Breast epithelium (tissue), 4 donors: ENCODE data around the gene POC5. TPM values are rescaled to one million over a fixed set of nuclear protein-coding genes. Genes with fewer than 3 reads are reported as not detected.

Experiments used
- DNase-seq, 2 donors: peaks; one replicate each; pipeline ENCODE4 v3.0.0-alpha.2; 2019; ENCODE audit warnings: low spot score in 2 of 2
- H3K27ac ChIP-seq, 2 donors: fragments of 200-600 bp; sonication (generic) in 1 of 2; one replicate each; pipeline ENCODE4 v1.5.1; 2016 to 2019; ENCODE audit warnings: mild to moderate bottlenecking in 1 of 2
- H3K27me3 ChIP-seq, 2 donors: fragments of 200-600 bp; sonication (generic) in 1 of 2; one replicate each; pipeline versions ENCODE4 v1.5.1 to v1.6.0; 2017 to 2019; ENCODE audit warnings: control low read depth in 1 of 2, mild to moderate bottlenecking in 1 of 2
- H3K36me3 ChIP-seq: fragments of 200-600 bp; one replicate; pipeline ENCODE4 v1.5.1; 2019
- H3K4me1 ChIP-seq, 2 donors: fragments of 200-600 bp; sonication (generic); one replicate each; pipeline ENCODE4 v1.5.1; 2016 to 2019; ENCODE audit warnings: control low read depth in 1 of 2
- H3K4me3 ChIP-seq, 3 donors: fragments of 200-600 bp; sonication (generic); 1 replicate in 2 of 3; 2 replicates in 1 of 3; pipeline ENCODE4 v1.5.1; 2016 to 2019; ENCODE audit warnings: mild to moderate bottlenecking in 3 of 3, moderate library complexity in 2 of 3
- H3K9me3 ChIP-seq, 2 donors: fragments of 200-600 bp; sonication (generic) in 1 of 2; one replicate each; pipeline ENCODE4 v1.5.1; 2016 to 2019; ENCODE audit warnings: control low read depth in 1 of 2
- POLR2A ChIP-seq: fragments of 450-650 bp; IDR thresholded peaks from one replicate; pipeline ENCODE4 v1.6.1; 2016; ENCODE audit warnings: antibody characterized with exemption, mild to moderate bottlenecking, moderate library complexity
- POLR2AphosphoS5 ChIP-seq, 3 donors: sonication (generic); formaldehyde crosslinking; IDR thresholded peaks; one replicate each; pipeline ENCODE4 v1.6.1; 2017; ENCODE audit warnings: antibody characterized with exemption in 3 of 3
- intact Hi-C: fragments of 100-400 bp; cut with DNase I; formaldehyde crosslinking; loops from one replicate; pipeline ENCODE4 v1.15.1; 2023; ENCODE audit warnings: low total_unique reads
- total RNA-seq, 3 donors: library from RNA; depleted of rRNA; stranded (reverse); fragments of >200 nt; gene quantifications; one replicate each; pipeline ENCODE4 v1.1.0, GENCODE V29; 2016
- TF ChIP-seq, protein P1 (sequence below), 3 donors: fragments of 450-650 bp; IDR thresholded peaks; one replicate each; pipeline ENCODE4 v1.5.1; 2016 to 2017; ENCODE audit warnings: antibody characterized with exemption in 3 of 3, mild to moderate bottlenecking in 3 of 3, moderate library complexity in 3 of 3

POC5 gene
- total RNA-seq, 3 donors from 2014 or later: 8.2 to 22.9 (median 18.9) TPM

DNA sequence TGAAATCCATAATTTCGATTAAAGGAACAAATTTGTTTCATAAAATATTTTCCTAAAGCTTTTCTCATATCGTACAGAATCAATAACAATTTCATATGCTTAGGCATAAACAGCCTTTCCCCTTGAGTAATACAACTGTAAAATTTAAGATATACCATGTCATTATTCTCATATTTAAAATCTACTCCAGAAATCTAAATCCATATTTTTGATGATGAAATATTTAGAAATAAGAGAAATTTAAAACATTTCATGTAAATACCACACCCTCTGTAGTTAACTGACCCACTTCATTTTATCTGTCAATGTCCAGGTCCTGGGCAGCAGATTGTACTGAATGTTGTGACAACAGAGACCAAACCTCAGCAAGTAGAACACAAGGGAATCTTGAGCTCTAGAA is 5.1 kb downstream of the POC5 start:
- intact Hi-C loops: no loop called here
- H3K36me3 ChIP-seq: peaks cover 6% of the 10 kb centered on the region
- DNase-seq: no peak

DNA sequence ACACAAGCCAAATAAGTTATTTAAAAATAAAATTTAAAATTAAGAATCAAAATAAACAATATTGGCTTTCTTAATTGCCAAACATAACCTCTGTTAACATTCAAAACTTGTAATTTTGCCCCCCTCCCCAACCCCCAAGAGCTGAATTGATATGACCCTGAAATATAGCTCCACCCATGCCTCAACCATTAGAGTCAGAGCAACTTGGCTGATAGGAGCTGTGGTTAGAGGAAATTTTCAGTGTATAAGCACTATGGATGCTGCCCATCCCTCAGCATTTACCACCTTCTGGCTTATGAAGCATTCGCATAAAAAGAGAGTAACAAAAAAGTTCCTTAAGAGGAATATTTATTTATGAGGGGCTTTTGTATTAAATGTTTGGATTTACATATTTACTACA is 6.1 kb downstream of the POC5 start:
- H3K4me3 ChIP-seq: no peak overlapping the region
- H3K27me3 ChIP-seq: no peaks in the 10 kb centered on the region
- no peak overlapping the region for H3K27ac ChIP-seq
- H3K36me3 ChIP-seq: peaks cover 6% of the 10 kb centered on the region
- DNase-seq: no peak
- peaks cover 0 to 4% of the 10 kb centered on the region in 2 donors for H3K4me1 ChIP-seq
- intact Hi-C loops: no loop called here
- H3K9me3 ChIP-seq: no peaks in the 10 kb centered on the region
- TF ChIP-seq, protein P1, sequence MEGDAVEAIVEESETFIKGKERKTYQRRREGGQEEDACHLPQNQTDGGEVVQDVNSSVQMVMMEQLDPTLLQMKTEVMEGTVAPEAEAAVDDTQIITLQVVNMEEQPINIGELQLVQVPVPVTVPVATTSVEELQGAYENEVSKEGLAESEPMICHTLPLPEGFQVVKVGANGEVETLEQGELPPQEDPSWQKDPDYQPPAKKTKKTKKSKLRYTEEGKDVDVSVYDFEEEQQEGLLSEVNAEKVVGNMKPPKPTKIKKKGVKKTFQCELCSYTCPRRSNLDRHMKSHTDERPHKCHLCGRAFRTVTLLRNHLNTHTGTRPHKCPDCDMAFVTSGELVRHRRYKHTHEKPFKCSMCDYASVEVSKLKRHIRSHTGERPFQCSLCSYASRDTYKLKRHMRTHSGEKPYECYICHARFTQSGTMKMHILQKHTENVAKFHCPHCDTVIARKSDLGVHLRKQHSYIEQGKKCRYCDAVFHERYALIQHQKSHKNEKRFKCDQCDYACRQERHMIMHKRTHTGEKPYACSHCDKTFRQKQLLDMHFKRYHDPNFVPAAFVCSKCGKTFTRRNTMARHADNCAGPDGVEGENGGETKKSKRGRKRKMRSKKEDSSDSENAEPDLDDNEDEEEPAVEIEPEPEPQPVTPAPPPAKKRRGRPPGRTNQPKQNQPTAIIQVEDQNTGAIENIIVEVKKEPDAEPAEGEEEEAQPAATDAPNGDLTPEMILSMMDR (IDR thresholded peaks at IDR 0.05): no peak
- TF ChIP-seq POLR2AphosphoS5 (IDR thresholded peaks at IDR 0.05) (no peak), POLR2A (no peak)

More for the DNA sequence above, 5.1 kb downstream of the POC5 start:
- Histone ChIP-seq H3K27me3 (no peaks in the 10 kb centered on the region), H3K4me1 (peaks cover 2 to 10% of the 10 kb centered on the region in 2 donors), H3K27ac (no peak overlapping the region), H3K4me3 (no peak overlapping the region), H3K9me3 (no peaks in the 10 kb centered on the region)
- TF ChIP-seq POLR2A (no peak), POLR2AphosphoS5 (IDR thresholded peaks at IDR 0.05) (no peak)
- TF ChIP-seq, protein P1 (IDR thresholded peaks at IDR 0.05): no peak

DNA sequence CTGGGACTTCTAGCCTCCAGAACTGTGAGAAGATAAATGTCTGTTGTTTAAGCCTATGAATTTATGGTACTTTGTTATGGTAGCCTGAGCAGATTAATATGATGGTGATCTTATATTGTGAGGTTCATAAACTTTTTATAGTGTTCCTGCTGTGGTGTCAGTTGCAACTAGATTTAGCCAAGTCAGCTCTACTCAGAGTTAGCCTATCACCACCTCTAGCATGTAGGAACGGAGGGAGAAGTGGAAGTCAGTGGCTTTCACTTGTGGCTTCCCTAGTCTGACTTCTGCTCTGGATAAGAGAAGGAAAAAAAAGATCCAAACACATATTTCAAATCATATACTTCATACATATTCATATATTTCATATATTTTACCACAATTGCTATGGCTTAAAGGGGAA is 6.6 kb downstream of the POC5 start:
- no peak overlapping the region for H3K4me3 ChIP-seq
- H3K36me3 ChIP-seq: peaks cover 6% of the 10 kb centered on the region
- DNase-seq: no peak
- no peaks in the 10 kb centered on the region for H3K27me3 ChIP-seq
- H3K9me3 ChIP-seq: no peaks in the 10 kb centered on the region
- TF ChIP-seq POLR2AphosphoS5 (IDR thresholded peaks at IDR 0.05): no peak
- TF ChIP-seq, protein P1 (IDR thresholded peaks at IDR 0.05): no peak
- TF ChIP-seq POLR2A: no peak
- no peaks in the 10 kb centered on the region for H3K4me1 ChIP-seq
- intact Hi-C loops: no loop called here
- H3K27ac ChIP-seq: no peak overlapping the region

DNA sequence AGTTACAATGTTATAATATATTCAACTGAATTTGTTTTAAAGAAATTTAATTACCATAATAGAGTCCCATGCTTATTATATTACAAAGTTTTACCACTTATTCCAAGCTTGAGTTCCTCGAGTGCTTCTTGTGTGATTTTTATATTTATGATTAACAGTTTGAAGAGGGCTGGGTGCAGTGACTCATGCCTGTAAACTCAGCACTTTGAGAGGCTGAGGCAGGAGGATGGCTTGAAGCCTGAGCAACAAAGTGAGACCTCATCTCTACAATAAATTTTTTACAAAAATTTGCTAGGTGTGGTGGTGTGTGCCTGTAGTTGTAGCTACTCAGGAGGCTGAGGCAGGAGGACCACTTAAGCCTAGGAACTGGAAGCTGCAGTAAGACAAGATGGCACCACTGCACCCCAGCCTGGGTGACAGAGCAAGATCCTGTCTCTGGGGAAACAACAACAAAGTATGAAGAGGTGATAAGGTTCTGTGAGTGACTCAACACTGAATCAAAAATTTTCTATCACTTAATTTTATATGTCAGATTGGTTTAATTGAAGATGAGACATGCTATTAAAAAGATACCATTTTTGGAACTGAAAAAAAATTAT is 9.2 kb downstream of the POC5 start:
- Histone ChIP-seq H3K27ac (no peak overlapping the region), H3K4me3 (no peak overlapping the region), H3K27me3 (no peaks in the 10 kb centered on the region), H3K4me1 (no peaks in the 10 kb centered on the region), H3K36me3 (peaks cover 6% of the 10 kb centered on the region), H3K9me3 (no peaks in the 10 kb centered on the region)
- TF ChIP-seq POLR2A (no peak), POLR2AphosphoS5 (IDR thresholded peaks at IDR 0.05) (no peak)
- TF ChIP-seq, protein P1 (IDR thresholded peaks at IDR 0.05): no peak
- DNase-seq: no peak
- intact Hi-C loops: no loop called here

DNA sequence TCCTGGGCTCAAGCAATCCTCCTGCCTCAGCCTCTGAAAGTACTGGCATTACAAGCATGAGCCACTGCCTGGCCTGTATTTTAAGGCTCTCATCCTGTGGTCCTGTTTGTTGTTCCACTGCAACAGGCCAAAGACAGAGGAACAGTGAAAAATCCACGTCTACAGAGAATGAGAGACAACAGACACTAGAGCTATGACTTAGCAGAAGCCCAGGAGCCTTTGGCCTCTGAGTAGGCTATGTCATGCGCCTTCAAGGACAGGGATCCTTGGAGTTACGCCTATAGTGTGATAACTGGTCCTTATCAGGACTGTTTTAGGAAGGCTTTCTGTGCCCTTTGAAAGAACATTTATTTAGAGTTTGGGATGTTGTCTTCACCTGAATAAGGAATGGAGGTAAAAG is 10.5 kb downstream of the POC5 start:
- Histone ChIP-seq H3K9me3 (no peaks in the 10 kb centered on the region), H3K4me3 (no peak overlapping the region), H3K36me3 (no peaks in the 10 kb centered on the region), H3K27me3 (no peaks in the 10 kb centered on the region), H3K4me1 (no peaks in the 10 kb centered on the region), H3K27ac (no peak overlapping the region)
- intact Hi-C loops: no loop called here
- DNase-seq: no peak
- TF ChIP-seq, protein P1 (IDR thresholded peaks at IDR 0.05): no peak
- no peak for TF ChIP-seq POLR2A
- TF ChIP-seq POLR2AphosphoS5 (IDR thresholded peaks at IDR 0.05): no peak
